ENCODE results near the gene VSIG4.

Gene VSIG4

DNA sequence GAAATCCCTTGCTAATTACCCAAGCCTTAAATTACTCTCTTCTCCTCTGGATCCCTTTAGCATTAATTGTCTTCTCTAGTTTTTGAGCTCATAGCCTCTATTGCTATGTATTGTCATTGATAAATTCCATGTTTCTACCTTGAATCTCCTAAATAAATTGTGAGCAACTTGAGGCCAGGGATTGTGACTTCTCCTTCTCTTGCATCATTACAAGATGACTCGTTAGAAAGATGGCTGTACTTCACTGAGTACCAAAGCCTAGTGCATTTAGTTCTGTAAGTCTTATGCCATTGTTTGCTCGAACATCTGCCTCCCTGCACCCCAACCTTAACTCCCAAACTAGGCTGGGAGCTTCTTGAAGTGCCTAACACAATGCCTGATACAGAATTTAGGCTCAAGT, 15.3 kb downstream of the VSIG4 start:
- in situ Hi-C loops (cut with MboI; ENCODE audit: low sequenced_read_pairs): no loop called here

GRCh38 chrX:66024092-66024467, 15.8 kb downstream of the VSIG4 start:
- in situ Hi-C loops (cut with MboI; ENCODE audit: low sequenced_read_pairs): no loop called here

DNA sequence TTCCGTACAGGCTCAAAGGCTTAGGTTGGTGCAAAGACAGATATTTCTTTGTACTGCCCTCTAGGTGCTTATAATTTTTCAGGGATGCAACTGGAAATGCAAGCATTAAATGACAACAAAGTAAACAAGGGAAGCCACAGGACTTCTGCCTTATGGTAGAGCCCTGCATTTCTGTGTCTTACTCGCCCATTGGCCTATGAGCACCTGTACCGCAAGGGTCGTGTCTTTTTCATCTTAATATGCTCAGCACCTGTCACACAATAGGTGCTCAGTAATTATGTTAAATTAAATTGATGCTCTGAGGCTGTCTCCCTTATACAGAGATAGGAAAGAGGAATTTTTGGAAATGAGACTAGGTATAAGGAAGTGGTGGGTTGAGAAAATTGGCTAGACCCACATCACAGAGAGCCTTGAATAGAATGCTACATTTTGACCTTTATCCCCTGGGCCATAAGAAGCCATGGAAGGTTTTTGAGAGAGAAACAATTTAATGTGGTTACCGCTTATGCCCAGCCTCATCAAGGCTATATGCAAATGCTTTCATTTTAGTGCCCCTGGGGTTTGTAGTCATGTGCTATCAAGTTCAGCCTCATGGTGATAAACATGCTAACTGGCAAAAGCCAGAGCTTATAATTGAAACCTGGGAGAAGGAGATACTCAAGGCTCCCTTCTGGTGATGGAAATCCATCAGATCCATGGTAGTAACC, 16.3 kb downstream of the VSIG4 start:
- in situ Hi-C loops (cut with MboI; ENCODE audit: low sequenced_read_pairs): no loop called here

- in situ Hi-C loops (cut with MboI; ENCODE audit: low sequenced_read_pairs): no loop called here
Observed at GRCh38 chrX:66022632-66023384, 17.1 kb downstream of the VSIG4 start.

DNA sequence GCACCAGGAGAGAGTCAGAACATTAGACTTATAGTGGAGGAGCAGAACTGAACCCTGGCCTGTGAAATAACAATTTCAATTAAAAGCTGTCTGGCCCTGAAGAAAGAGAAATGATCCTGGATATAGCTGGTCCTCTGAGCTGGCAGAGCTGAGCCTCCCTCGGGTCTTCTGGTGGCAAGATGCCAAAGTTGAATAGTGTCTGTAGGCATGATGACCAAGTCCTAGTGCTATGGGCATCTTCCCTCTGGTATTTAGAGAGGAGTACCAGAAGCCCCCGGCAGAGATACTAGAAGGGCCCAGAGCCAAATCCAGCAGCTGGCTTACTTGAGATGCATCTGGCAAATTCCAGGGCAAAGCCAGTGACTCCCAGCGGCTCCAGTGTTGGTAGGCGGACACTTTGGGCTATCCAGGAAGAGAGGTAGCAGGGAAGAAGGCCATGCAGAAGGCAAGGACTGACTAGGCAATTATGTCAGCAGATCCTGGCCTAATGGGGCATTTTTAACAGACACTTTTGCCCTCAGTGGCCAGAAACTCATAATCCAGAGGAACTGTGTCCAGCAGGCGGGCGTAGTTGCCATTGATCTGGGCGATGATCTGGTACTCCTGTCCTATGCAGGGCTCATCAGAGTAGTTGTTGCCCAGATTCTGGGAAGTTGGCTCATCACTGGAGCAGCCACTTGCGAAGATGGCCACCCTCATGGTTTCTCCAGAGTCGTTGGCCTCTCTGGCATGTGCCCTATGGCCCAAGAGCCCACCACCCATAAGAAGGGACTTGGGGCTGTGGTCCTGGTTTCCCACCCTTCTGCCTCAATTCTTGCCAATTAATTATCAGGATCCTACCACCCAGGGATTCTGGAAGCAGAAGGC, 17.9 kb downstream of the VSIG4 start:
- in situ Hi-C loops (cut with MboI; ENCODE audit: low sequenced_read_pairs): no loop called here

DNA sequence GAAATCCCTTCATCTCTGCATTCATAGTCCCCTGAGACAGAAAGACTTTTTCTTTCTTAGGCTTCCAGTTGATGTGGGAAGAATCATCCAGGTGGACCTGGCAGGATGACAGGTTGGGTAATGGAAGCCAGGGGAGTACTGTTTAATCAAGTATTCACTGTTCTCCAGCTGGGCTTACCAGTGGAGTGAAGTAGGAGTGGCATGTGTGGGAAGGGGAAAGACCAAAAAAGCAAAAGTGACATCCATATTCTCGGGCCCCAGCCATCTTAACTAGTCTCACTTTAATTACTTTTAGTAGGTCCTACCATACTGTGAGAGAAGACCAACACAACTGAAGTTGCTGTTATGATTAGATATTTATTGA, 18.5 kb downstream of the VSIG4 start:
- in situ Hi-C loops (cut with MboI; ENCODE audit: low sequenced_read_pairs): no loop called here

GRCh38 chrX:66020631-66021334, 19.1 kb downstream of the VSIG4 start:
- in situ Hi-C loops (cut with MboI; ENCODE audit: low sequenced_read_pairs): no loop called here

GRCh38 chrX:66019974-66020373, 19.9 kb downstream of the VSIG4 start:
- in situ Hi-C loops (cut with MboI; ENCODE audit: low sequenced_read_pairs): no loop called here

DNA sequence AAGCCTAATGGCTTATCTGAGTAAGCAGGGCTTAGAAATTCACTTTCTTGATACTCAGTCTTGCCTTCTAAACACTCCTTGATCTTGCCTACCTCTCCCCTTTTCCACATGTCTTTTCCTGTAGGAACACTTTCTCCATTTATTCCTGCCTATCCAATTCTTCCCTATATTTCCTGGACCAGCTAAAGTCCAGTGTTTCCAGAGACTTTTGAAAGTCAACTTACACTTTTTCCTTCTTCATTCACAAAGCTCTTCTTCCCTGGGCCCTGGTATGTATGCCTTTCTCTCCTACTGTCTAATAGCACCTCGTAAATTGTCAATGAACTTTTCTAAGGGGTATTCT, 20.6 kb downstream of the VSIG4 start:
- in situ Hi-C loops (cut with MboI; ENCODE audit: low sequenced_read_pairs): no loop called here

DNA sequence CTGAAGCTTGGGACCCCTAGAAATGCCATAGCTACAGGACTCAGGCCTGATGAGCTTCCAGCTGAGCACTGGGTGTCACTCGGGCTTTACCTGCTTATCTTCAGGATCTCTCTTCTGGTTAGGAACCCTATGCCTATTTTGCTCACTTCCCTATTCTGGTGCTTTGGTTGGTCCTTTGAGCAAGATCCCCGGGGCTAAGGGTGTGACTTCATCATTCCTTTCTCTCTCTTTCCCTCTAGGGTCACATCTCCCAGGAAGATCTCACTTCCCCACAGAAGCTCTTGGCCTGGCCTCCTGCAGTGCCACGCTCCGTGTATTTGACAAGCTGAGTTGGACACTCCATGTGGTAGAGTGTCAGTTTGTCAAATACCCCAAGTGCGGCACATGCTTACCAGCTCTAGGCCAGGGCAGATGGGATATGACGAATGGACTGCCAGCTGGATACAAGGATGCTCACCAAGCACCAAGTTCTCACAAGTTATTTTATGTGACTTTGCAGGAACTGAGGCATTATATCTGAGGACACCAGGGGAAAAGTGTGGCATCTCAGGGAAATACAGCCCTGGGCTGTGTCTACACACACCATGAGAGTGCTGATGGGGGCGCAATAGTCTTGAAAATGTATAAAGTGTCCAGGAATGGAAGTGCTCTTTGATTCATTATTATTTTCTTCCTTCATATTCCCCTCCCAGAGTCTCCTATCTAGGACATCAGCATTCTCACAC, 21.1 kb downstream of the VSIG4 start:
- in situ Hi-C loops (cut with MboI; ENCODE audit: low sequenced_read_pairs): no loop called here

GRCh38 chrX:66017659-66018170, 22.2 kb downstream of the VSIG4 start:
- in situ Hi-C loops (cut with MboI; ENCODE audit: low sequenced_read_pairs): no loop called here

- in situ Hi-C loops (cut with MboI; ENCODE audit: low sequenced_read_pairs): no loop called here
Observed at GRCh38 chrX:66016905-66017658, 22.8 kb downstream of the VSIG4 start.

DNA sequence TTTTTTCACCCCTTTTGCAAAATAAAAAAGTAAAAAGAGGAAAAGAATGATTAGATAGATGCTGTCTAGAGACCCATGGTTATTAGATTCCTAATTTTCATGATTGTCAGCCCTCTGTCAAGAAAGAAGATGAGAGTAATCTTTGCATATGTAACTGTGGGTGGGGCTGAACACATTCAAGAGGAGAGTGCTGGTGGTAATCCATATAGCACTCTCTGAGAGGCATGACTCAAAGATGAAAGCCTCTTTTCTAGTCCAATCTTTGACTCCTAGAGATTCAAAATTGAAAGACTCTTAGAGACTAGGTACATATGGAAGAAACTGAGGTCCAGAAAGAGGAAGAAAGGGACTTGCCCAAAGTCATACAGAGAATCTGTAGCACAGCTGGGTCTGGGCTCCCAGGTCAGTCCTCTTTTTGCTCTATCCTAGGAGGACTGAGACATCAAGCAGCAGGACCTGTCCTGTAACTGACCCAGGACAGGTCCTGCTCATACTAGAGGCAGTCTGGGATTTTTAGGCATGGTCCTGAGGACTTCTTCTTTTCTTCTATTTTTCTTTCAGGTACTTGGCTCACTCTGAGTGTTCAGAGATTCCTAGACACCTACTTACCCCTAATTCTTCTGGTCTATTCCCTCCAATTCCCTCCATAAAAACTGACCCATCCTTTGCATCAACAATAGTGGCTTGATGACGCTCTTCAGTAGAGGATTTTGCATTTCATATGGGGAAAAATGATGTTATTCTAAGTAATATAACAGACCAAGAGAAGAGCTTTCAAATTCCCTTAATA, 23.8 kb downstream of the VSIG4 start:
- in situ Hi-C loops (cut with MboI; ENCODE audit: low sequenced_read_pairs): no loop called here

GRCh38 chrX:66015152-66015831, 24.6 kb downstream of the VSIG4 start:
- in situ Hi-C loops (cut with MboI; ENCODE audit: low sequenced_read_pairs): no loop called here

DNA sequence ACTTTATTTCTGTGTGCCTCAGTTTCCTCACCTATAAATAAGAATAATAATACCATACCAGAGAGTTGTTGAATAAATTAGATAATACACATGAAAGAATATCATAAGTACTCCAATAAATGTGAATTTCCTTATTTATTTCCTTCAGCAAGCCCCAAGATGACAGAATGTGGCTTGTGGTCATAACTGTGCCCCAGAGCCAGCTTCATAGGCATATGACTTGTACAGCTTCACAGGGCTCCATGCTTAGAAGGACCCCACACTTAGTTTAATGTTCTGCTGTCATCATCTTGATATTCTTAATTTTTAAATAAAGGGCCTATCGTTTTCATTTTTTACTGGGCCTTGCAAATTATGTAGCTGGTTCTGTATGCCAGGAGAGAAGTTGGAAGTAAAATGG, 25.3 kb downstream of the VSIG4 start:
- in situ Hi-C loops (cut with MboI; ENCODE audit: low sequenced_read_pairs): no loop called here

GRCh38 chrX:66014084-66014483, 25.8 kb downstream of the VSIG4 start:
- in situ Hi-C loops (cut with MboI; ENCODE audit: low sequenced_read_pairs): no loop called here

- in situ Hi-C loops (cut with MboI; ENCODE audit: low sequenced_read_pairs): no loop called here
Observed at GRCh38 chrX:66013194-66013816, 26.6 kb downstream of the VSIG4 start.

DNA sequence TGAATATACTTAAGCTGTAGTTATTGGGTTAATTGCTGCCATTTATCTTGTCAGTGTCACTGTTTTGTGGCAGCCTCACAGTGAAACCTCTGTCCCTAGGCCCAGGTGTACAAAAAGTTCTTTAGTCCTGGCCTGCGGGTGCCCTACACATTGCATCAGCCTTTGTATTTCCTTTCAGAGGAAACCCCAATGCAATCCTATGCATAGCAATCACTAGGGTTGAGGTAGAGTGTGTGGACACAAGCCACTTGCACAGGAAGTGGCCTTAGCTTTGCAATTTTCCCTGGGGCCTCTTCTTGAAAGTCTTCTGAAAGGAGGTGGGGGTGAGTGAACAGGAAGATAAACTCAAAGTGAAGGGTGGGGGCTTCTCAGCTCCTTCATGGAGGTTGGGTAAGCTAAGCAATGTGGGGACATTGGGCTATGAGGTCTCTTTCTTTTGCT, 27.8 kb downstream of the VSIG4 start:
- in situ Hi-C loops (cut with MboI; ENCODE audit: low sequenced_read_pairs): no loop called here
